Gastroesophageal sphincter (tissue), 3 donors: ENCODE data around the gene KANK3.

Experiments
- CTCF ChIP-seq, 4 experiments: fragments of 200-600 bp in 2 of 4; fragments of 450-650 bp in 2 of 4; sonication (generic) in 1 of 4; IDR thresholded peaks; one replicate each; pipeline ENCODE4 v1.5.1; 2017 to 2019; ENCODE audit warnings: antibody characterized with exemption in 4 of 4, mild to moderate bottlenecking in 2 of 4, moderate library complexity in 2 of 4
- EP300 ChIP-seq: sonication (generic); formaldehyde crosslinking; IDR thresholded peaks from one replicate; pipeline ENCODE4 v1.6.1; 2017; ENCODE audit warnings: antibody characterized with exemption, mild to moderate bottlenecking

DNA sequence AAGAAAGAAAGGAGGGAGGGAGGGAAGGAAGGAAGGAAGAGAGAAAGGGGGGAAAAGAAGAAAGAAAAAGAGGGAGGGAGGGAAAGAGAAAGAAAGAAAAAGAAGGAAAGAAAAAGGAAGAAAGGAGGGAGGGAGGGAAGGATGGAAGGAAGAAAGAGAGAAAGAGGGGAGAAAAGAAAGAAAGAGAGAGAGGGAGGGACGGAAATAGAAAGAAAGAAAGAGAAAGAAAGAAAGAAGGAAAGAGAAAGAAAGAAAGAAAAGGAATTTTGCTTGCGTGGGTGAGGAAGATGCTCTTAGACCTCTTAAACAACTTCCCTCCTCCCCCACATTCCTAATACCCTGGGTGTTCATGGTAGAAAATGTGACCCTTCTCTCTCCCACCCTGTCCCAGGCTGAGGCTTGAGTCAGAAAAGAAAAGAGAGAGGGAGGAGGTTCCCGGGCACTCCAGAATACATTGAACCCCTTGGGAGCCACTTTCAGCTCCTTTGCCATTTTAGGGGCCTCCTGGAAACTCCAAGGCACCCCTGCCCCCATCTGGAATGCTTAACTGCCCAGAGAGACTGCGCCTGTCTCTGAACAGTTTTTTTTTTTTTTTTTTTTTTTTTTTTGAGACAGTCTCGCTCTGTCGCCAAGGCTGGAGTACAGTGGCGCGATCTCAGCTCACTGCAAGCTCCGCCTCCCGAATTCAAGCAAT lies 9.2 kb upstream of the KANK3 start:
- TF ChIP-seq CTCF (IDR thresholded peaks at IDR 0.05) (no peak), EP300 (no peak)
